HG03095 (cell line): ENCODE results near the gene TMEM72.

Experiments
- ATAC-seq: cut with Tn5 transposase; IDR thresholded peaks from one replicate; pipeline ENCODE4 v1.9.1; 2021; ENCODE audit warnings: moderate library complexity; ENCODE audit not compliant: unreplicated experiment

Gene TMEM72

DNA sequence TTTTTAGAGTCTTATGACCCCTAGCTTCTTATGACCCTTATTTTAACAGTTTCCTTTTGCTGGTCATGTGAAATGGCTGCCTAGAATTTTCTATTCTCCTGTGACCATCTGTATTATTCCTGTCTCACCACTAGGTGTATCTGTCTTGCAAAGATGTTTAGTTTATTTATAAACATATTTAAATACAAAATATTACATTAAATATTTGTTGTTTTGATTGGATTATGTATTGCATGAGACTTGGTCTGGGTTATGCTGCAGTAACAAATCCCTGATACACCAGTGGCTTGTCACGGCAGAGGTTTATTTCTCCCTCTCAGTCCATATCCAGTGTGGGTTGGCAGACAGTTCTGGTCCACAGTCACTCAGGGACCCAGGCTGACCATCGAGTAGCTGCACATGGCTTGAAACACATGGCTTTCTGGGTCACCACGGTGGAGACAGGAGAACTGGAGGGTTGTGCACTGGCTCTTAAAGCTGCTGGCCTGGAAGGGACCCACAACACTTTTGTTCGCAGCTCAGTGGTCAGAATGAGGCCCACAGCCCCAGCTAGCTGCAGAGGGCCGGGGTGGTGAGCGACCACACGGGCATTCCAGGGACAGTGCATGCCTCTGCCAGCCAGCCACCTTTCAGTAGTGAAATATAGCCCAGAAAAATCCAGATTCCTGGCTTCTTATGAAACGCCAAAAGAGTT is 55.8 kb downstream of the TMEM72 start:
- no peak for ATAC-seq

DNA sequence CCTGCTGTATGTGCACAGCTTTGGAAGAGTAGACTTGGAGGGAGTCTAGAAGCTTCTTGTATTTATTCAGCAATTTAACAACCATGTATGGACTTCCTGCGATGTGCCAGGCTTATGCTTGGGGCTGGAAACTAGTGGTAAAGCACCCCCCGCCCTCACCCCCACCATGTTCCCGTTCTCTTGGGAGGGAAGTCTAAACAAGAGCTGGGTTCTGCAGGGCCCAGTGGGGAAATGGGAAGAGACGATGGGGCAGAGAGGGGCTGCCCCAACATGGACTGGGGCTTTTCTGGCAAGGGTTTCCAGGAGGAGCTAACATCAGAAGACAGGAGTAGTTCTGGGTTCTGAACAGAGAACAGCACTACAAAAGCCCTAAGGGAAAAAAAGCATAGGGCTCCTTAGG is 56.5 kb downstream of the TMEM72 start:
- no peak for ATAC-seq

DNA sequence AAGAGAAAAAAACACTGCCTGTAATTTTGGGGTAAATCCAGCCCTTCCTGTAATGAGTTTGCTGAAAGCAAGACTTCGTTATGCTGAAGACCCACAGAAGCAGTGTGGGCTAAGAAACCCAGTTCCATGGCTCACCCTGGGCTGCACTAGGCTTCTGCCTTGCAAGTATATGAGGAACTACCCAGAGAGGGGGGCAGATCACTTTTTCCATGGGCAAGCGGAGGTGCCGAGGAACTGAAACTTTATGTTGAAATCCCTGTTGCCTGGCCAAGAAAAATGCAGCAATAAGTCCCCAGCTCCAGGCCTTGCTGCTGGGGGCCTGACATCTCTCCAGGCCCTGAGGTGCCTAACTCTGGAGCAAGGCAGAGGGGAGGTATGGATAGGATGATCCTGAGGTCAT is 57.0 kb downstream of the TMEM72 start:
- ATAC-seq, result no peak

DNA sequence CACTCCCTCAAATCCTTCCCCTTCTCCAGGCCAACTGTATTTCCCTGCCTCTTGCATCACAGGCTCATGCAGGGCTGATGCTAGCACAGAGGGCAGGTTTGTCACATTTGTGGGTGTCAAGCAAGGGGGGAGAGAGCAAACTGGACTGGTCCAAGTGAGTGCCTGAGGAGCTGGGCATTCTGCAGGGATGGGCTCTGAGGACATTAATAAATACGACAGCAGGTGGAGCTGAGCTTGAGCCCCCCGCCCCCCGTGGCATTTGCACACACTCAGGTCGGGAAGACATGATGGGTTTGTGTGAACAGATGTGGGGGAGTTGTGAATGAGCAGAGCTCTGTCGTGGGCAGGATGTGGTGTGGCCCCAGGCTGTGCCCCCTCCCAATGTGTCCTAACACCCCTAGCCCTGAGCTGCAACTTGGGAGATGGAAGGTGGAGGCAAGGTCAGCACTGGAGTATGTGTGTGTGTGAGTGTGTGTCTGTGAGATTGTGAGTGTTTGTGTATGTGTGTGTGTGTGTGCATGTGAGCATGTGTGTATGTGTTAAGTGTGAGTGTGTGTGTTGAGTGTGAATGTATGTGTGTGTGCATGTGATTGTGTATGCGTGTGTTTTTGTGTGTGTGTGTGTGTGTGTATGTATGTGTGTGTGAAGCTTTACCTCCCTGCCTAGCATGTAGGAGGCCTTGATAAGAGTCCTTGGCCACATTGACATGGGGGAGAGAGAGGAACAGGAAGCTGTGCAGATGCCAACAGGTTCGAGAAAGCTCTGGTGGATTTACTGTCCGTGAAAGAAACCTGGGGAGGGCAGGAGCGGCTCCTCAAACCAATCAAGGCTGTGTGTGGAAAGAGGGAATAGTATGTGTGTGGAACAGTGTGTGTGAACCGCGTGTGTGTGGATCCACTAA is 57.6 kb downstream of the TMEM72 start:
- ATAC-seq, result no peak

DNA sequence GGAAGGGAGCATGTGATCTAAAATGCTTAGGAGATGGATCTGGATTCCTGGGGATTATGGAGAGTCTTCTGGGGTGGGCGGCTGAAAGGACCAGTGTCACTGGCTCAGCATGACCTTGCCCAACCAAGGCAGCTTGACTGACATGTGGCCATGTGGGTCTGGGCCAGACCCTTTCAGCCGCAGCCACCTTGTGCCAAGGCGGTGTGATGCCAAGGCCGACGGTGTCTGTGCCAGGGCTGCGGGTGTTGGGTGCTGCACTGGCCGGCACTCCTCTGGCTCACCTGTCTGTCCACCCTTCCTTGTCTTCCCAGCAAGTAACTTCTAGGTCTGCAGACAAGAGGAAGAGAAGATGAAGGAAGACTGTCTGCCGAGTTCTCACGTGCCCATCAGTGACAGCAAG is 58.7 kb downstream of the TMEM72 start:
- ATAC-seq, result no peak

DNA sequence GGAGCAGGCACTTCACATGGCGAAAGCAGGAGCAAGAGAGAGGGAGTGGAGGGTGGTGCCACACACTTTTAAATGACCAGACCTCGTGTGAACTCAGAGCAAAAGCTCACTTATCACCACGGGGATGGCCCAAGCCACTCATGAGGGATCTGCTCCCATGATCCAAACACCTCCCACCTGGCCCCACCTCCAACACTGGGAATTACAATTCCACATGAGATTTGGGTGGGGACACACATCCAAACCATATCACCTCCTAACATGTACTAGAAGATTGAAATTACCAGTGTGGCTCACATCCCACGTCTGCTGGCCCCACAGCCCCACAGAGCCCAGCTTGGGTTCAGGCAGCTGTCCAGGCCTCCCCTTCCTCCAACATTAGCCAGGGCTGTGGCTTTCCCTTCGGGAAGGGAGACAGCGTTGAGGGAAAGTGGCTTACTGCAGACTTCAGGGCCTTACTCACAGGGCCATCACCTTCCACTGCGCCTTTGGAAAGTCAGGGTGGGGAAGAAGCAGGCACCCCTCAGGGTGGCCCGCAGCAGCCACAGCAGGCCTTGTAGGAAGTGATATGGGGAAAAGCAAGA is 59.8 kb downstream of the TMEM72 start:
- ATAC-seq, result no peak

DNA sequence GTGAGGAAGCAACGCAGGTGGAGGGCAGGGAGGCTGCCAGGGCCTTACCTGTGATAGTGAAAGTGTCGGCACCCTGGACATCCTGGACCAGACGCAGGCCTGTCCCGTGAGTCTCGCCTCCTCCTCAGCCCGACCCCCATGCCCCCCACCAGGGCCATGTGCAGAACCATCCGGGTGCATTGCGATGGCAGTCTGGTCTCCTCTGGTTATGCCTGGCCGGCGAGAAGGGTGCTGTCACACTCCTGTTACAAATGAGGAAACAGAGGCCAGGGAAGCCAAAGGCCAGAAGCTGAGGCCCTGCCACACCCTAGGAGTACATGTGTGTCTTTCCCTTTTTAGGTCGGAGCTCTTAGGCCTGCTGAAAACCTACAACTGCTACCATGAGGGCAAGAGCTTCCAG is 60.3 kb downstream of the TMEM72 start:
- no peak for ATAC-seq

DNA sequence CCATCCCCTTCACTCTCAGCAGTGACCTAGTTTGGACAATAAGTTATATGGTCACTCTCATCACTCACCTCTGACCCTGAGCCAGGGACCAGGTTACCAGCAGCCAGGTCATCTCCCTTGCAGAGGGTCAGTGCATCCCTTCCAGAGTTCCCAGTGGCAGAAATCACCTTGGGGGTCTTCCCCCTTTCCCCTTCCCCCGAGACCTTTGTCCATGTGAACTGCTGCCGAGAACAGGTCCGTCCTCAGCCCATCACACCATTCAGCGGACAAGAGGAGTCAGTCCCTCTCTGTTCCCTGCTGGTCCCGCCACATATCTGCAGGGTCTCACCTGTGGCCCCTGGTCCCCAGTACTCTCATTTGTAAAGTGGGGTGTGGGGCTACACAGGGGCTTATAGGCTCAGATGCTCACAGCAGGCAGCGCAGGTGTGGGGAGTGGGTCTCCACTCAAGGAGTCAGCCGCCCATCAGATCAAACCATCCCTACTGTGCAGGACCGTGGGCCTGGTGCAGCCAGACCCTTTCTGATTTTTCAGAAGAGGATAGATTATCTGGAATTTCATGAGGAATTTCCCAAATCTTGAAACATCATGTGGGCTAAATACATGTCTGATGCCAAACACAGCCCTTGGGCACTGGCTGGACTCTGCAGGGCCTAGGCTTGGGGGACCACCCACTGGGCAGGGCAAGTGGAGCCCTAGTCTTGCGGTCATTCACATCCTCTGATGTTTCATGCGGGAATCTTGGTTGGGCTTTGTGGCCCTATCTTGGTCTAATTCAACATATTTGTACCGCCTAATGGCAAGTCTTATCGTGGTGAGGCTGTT is 61.0 kb downstream of the TMEM72 start:
- no peak for ATAC-seq

DNA sequence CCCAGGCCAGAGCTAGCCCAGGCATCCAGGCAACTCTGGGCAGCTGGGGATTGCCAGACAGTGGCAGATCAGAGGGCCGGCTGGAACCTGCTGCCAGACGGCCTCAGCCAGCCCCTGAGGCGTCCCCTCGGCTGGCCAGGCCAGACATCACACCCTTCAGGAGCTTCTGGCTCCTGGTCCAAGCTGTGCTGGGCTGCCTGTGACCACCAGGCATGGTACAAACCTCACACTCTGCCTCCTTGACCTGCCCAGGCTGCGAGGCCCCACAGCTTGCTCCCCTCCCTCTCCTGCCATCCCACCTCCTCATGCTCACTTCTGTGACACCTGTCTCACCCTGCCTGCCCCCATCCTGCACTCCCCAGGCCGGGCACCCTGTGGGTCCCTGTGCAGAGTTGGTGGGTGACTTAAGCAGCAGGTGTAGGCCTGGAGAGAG is 61.8 kb downstream of the TMEM72 start:
- ATAC-seq, result no peak

DNA sequence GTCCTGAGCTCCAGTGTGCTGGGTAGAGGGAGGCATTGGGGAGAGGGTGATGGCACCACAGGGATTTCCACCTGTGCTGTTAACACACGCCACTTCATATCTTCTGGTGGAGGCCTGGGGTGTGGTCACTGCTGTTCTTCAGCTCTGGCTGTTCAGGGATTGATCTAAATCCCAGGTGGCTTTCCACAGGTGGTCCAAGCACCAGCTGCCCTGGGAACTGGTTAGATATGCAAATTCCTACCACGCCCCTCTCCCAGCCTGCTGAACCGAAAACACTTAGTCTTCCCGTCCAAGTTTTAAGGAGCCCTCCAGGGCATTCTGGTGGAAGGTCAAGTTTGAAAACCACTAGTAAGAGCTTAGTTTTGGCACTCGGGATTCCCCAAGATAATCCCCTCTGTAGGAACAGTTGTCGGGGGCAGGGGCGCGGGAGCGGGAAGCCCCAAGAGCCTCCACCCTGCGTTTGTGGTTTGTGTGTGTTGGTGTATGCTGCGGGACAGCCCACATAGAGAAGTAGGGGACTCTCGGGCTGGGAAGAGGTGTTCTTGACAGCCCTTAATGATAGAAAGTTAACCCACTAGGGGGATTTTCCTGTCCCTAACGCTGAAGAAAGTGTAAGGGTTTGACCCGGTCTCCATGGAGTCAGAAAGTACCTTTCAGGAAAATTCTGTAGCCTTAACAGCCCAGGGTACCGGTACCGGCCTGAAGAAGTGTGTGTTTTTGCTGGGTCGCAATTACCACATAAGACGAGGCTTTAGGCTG is 62.4 kb downstream of the TMEM72 start:
- no peak for ATAC-seq

DNA sequence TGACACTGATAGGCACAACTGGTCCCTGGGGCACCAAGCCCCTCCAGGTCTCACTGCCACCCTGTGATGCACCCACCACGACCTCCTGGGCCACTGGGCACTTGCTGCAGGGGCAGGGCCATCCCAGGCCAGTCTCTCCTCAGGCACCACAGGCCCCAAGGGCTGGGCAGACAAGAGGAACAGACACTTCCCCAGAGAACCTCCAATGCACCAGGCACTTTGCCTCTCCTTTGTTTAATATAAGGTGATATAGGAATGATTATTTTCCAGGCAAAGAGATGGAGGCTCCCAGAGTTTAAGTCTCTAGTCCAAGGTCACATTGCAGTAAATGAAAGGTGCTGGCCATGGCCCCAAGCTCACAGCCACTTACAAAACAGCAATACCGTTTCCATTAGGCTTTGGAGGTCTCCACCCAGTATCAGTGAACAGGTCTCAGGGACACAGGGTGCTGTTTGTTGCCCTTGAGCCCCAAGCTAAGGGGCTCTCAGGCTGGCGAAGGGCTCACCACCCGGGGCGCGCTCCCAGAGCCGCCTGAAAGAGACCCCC is 63.0 kb downstream of the TMEM72 start:
- no peak for ATAC-seq

DNA sequence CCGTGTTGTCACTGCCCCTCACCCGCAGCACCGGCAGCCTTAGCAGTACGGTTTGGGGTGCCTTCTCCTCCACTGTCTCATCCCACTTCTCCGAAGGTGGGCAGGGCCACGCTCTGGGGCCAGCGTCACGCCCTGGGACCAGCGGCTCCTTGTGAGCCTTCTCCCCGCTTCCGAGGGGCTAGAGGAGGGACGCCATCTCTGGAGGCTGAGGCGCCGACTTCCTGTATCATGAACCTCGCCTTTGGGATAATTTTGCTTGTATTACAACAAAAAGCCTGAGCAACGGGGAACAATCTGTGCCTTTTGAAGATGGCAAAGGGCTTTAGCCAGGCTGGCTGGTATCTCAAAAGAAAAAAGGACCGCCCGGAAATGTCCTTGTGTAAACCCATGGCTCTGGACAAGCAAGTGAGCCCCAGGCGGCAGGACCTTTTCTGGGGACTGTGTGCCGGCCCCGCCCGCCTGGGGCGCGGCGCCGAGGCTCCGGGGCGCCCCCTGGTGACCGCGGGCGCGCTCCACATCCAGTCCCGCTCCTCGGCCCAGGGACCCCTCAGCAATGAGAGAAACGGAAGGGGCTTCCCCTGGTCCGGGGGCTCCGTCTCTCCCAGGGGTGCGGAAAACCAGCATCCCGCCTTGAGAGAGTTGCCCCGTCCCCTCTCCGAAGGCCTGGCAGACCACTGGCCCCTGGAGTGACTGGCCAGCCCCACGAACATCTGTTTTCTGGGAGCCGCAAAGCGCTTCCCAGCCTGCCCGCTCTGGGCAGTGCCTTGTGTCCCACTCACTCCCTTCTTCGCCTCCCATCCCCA is 63.7 kb downstream of the TMEM72 start:
- ATAC-seq, result peak; percentile 75

DNA sequence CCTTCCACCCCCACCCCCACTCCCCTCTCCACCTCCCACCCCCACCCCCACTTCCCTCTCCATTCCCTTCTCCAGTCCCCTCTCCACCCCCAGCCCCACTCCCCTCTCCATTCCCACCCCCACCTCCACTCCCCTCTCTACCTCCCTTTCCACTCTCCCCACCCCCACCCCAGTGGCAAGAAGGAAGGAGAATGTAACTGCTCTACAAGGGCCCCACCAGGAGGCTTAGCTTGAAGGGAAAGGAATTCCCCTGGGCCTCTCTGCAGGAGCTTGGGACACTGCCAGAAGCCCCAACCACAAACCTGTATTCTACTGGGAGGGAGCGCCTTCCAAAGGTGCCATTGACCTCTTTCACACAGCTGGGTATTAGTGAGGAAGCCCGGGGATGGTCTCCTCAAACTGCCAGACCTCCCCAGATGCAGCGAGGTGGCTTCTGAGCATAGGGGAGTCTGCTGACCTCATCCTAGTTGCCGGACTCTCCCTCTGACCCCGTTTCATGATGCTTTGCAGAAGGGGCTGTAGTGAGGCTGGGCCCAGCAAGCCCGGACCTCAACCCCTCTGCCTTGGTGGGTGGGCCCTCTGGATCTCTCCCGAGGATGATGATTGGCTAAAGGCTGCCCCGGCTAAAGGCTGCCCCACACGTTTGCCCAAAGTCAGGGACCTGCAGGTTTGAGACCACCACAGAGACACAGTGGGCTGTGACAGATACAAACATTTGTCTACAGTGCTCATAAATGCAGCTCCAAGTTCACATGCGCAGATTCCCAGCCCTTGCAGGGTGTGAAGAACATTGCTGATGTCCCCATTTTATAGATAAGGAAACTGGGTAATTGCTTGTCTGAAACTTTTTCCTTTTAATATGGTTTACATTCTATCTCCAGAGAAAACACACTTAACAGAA is 64.5 kb downstream of the TMEM72 start:
- no peak for ATAC-seq

DNA sequence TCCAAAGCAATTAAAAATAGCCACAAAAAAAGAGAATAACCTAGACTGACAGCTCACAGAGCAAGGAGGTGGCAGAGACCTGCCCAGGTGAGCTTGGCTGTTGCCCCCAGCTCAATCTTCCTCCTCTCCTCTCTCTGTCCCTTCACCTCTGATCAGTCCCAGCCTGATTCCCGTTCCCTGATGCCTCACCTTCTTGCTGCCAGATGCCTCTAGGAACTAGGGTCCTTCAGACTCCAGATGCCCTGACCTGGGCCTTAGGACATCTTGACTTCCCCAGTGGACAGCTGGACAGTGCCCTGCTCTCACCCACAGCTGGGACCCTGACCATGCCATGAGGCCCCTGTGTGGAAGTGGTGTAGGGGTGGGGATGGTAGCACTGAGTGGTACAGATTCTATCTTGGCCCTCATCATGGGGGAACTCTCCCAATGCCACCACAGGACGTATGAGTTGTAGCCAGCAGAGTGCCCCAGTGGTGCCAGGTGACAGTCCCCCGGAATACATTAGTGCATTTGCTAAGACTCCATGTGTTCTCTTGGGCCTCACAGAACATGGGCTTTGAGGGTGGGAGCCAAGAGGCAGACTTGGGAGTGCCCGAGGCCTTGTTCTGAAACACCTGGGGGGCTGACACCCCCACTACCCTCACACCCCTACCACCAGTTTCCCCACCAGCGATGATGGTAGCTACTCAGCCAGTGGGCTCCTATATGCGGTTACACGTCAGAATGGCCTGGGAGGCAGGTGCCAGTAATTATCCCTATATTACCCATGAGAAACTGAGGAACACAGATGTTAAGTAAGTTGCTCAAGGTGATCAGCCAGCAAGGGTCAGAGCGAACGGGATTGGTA is 65.4 kb downstream of the TMEM72 start:
- no peak for ATAC-seq

DNA sequence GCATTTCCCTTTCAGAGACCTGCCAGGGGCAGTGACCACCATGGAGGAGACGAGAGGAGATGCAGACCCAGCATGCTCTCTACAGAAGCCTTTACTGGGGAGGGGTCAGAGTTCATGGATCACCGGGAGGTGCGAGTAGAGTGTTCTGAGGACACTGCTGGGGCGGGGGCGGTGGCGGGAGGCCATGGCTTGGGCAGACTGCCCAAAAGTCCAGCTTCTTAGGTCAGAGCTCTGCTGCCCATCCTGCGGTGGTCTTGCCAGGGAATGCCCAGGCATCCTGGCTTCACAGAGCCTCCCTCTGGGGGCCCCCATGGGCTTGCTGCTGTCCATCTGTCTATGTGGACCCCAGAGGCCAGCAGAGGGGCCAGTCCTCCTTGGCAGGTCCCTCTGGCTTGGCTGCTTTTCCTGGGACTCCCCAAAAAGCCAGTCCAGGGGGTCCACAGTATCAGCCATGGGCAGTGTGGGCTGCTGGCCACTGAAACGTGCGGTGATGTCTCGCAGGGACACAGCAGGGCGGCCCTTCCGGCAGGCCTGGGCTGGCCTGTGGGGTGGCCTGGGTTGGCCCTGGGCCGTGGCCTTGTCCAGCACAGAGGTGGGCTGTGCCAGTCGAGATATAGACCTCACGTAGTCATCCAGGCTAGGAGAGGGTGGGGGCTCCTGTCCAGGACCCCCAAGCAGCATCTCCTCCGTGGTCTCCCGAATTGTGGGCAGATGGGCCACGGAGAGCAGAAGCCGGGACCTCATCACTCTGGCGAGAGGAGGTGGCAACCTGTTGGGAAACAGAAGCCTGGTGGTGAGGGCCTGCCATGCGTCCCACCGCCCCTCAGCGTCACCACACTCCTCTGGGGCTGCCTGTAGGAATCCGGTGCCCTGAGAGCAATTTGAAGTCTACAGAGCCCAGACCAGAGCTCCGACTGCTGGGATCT is 66.4 kb downstream of the TMEM72 start:
- ATAC-seq, result no peak

DNA sequence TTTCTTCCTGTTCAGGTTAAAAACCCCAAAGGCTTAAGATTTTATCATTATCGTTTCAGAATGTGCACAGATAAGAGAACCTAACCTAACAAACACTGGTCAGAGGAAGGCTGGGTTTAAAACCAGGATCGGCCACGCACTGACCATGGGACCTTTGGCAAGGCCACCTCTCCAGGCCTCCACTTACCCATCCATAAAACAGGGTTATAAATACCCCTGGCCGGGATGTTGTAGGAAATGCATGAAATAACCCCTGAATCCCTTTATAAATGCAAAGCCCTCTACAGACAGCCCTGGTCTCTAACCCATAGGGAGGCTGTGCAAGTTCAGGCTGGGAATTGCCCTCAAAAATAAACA is 67.1 kb downstream of the TMEM72 start:
- ATAC-seq, result no peak
